ENCODE results near the gene MYO3B.

Gene MYO3B

DNA sequence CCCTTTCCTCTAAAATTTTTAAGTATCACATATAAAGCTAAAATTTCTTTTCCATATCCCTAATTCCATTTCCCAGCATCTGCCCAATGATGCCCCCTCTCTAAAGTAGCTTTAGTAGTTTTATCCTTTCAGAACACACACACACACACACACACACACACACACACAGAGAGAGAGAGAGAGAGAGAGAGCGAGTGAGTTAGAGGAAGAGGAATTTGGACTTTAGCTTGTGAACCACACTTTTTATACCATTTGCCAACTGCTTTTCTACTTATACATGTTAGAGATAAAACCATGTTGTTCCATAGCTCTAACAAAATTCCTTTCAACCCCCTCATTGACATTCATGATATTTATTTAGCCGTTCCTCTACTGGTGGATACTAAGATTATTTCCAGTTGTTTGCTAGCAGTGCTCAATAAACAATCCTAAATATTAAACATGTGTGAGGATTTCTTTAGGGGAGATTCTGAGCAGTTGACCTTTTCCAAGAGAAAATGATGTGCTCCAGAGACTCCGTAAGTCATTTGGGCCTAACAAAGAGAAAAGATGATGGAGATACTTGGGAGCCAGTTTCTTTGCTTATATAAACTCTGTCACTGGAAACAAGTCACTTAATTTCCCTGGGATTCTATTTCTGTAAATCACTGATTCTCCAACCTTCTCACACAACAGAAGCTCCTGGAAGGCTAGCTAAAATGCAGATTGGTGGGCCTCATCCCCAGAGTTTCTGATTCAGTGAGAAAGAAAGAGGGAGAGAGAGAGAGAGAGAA lies 307.5 kb downstream of the MYO3B start:
- no peak for DNase-seq

GRCh38 chr2:170486730-170487129 lies 308.8 kb downstream of the MYO3B start:
- DNase-seq = no peak

DNA sequence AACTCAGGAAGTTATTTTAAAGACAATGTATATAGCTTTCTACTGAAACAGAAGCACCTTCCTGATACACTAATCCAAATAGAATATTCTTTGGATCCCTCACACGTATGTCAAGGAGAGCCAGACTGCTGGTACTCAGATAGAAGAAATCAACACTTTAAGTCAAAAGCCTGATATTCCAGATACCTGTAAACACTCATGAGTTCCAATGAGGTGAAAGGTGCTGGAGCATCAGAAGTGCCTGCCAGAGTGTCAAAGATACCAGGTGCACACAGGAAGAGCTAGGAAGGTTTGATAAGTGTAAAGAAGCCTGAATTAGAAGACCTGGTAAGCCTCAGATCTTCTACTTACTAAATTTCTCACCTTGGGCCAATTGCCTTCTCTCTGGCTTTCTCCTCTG lies 310.9 kb downstream of the MYO3B start:
- DNase-seq = no peak

DNA sequence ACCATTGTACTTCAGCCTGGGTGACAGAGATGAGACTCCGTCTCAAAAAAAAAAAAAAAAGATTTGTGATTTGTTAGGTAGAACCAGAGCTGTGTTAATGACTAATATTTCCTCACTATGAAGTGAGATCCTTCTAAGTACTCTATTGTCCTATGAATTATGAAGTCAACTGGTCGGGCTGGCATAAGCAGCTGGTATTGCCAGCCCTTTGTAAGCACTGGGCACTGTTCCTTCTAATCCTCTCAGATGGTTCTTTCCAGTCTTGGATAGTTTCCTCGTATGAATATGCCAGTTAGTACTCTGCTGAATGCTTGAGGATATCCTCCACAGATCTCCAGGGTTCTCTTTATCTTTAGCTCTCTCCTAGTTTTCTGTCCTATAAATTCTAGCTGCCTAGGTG lies 314.1 kb downstream of the MYO3B start:
- no peak for DNase-seq

DNA sequence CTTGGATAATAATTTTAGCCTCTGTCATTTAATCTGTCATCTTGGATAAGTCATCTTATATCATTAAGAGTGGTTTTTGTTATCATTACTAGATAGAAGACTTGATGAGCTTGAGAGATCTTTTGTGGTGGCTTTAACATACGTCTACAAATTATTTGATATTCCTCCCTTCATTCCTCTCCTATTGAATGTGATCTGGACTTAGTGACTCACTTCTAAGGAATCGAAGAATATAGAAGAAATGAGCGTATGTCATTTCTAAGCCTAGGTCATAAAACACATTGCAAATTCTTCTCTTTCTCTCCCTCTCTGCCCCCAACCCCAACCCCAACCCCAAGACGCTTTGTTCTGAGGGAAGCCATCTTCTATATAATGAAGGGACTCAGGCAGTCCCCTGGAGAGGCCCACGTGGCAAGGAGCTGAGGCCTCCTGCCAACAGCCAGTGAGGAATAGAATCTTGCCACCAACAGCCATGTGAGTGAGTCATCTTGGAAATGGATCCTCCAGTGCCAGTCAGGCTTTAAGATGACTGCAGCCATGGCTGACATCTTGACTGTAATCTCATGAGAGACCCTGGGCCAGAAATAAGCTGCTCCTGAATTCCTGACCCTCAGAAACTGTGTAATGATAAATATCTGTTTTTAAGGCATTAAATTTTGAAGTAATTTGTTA lies 315.6 kb downstream of the MYO3B start:
- DNase-seq = no peak

- no peak for DNase-seq
These were observed 317.9 kb downstream of the MYO3B start for GRCh38 chr2:170495896-170496295.

DNA sequence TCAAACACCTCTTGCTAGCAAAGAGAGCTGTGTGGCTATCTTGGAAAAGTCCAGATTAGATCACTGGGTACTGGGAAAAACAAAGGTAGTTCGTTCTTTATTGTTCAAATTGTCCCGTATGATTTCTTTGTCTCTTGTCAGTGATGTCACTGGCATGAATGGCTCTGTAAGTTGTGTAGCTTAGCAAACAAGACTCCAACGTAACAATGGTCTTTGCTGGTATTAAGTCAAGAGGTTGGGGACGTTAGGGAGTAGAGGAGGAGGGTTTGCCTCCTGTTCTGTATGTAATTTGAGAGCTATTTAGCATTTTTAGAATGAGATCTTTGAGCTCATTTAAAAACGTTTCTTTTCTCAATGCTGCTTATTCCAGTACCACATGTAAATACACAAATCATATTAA lies 320.7 kb downstream of the MYO3B start:
- DNase-seq = no peak

DNA sequence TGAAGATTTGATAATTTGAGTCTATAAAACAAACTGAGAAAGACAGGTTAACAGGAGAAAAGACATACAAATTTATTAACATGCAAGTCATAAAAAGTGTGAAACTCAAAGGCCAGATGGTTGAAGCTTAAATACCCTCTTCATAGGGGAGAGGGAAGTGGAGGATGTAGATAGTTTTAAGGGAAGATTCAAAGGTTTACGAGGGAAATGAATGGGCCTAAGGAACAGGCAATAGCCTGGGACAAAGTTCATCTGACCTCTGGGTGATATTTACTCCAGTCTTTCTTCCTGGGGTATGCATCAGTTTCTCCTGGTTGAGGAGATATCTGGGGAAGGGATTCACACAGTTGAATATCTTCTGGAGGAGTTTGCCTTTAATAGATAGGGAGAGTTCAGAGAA lies 322.2 kb downstream of the MYO3B start:
- DNase-seq = no peak

DNA sequence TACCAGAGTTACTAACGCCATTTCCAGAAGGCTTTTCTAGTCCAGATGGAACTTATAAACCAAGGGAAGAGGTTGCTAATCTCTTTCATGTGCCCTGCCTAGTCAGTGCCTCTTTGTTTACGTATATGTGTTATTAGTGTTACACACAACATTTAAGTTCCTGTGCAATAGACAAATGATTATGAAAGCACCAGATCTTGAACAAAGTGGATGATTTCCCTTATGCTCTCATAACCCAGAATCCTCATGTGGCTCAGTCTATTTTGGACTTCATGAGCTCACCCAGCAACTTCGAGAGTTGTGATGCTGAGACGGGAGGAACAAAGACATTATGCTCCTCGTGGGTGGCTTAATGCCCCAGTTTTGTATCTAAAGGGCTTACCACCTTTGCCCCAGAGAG lies 322.8 kb downstream of the MYO3B start:
- no peak for DNase-seq

GRCh38 chr2:170501421-170502043 lies 323.6 kb downstream of the MYO3B start:
- DNase-seq = no peak

GRCh38 chr2:170502361-170503130 lies 324.6 kb downstream of the MYO3B start:
- DNase-seq = no peak

DNA sequence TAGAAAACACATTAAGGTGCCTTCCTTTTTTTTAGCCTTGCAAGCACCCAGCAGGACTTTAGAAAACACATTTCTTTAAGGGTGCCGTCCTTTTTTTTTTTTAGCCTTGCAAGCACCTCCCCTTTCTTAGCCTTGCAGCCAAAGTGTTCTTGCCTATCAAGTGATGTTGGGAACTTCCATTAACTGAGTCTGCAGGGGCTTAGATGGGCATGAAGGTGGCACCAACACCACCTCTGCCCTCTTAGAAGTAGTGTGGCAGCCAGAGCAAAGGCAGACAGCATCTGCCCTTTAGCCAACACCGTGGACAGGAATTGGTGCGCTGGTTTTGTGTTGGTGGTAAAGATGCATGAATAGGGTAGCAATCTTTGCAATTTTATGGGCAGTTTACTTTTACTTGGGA lies 325.6 kb downstream of the MYO3B start:
- DNase-seq = no peak

- DNase-seq = no peak
These were observed 326.2 kb downstream of the MYO3B start for GRCh38 chr2:170503971-170504809.

DNA sequence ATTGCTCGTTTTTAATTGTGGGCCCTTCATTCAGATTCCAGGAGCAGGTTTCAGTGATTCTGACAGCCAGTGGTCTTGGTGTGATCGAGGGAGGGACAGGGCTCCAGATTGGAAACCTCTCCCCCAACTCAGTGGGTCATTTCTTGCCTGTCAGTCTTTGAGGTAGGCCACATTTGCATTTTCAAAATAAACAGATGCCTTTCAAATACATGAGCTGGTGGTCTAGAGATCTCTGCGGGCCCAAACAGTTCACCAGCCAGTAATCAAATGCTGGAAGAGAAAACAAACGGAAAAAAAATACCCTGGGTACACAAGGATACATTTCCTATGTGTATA lies 326.8 kb downstream of the MYO3B start:
- DNase-seq = no peak

- no peak for DNase-seq
These were observed 327.8 kb downstream of the MYO3B start for GRCh38 chr2:170505631-170506275.

DNA sequence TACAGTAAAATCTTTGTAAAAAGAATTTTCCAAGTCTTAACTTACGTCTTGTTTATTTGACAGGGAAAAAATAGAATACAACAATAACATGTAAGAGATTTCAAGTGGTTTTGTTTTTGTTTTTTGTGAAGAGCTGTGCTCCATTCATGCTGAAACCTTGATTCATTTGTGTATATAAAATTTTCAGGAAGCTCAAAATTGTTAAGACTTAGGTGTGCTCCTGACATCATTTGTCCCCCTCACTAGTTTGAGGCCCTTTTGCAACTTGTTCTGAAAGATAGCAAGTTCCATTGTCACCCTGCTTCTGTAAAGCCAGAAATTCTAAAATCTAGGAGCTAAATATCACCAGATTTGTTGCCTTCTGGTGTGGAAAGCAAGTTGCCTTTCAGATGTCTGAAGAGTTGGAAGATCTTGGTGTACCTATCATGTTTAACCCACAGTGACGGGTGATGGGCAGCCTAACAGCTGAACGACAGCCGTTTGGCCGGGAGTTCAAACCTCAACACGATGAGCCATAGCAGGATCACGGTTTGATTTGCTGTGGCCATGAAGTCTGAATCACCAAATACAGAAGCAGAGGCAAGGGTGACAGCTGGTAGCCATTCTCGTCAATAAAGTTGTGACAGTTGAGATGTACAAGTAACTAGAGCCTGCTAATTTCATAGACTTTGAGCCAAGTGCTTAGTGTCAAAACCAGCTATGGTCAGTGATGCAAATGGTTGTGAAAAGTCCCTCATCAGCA lies 331.7 kb downstream of the MYO3B start:
- no peak for DNase-seq

DNA sequence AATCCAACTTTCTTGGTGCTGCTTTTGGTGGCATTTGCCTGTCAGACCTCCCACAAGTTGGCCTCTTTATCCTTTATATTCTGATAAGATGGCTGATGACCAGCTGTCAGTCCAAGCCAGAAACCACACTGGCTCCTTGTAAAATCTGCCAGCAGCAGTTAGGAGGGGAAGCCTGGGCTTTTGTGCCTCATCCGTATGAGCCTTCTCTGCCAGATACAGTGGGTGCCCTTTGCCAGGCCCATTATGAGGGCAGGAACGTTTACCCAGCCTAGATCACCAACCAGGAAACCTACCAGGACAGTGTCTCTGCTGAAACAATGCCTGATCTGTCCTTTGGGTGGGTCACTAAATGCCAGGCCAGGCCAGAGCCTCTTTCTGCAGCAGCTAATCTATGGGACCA lies 334.3 kb downstream of the MYO3B start:
- DNase-seq = no peak

GRCh38 chr2:170514140-170514539 lies 336.2 kb downstream of the MYO3B start:
- DNase-seq = no peak

DNA sequence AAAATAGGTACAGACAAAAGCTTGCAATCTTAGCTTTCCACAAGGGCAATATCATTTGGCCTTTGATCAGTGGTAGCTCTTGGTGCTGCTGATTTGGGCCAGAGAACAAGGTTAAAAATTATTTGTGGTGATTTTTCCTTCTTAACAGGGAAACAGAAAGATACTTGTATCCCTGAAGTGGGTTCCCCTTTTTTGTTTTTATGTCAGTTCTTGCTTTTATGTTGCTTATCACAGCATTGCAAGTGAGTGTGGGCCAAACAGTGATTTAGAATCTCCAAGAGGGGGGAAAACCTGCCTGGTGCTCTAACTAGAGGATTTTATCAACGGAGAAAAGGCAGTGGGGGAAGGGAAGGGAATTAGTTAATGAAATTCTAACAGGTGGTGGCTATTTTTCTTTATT lies 339.6 kb downstream of the MYO3B start:
- DNase-seq = no peak

GRCh38 chr2:170518911-170519310 lies 341.0 kb downstream of the MYO3B start:
- DNase-seq = no peak

DNA sequence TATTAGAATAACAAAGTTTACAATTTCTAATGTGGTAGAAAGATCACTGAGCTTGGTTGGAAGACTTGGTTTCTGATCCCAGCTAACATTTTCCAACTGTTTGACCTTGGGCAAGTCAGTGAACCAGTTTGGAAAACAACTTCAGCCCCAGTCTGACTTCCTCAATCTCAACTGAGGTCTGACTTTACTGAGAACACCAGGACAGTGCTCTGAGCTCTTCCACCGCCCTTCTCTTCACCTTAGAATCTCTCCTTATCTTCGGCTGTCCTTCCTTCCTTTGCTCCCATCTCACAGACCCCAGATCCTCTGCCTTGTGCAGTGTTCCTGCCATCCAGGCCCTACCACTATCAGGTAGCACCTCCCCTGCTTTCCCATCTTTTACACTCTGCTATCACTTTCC lies 343.4 kb downstream of the MYO3B start:
- DNase-seq = no peak
